Measurements from ENCODE around the gene MORN4. TPM values are rescaled to one million over a fixed set of nuclear protein-coding genes. Genes with fewer than 3 reads are reported as not detected.
"Not testable (repeated sequence)": the region's sequence is repeated elsewhere in the genome, so short reads cannot be mapped to it uniquely, and the experiment has no call there.

MORN4 gene
- total RNA-seq, 3 donors from 2014 or later (not counting 1 experiment from before 2014, with no cell fraction given), result 0.14 to 2.0 (median 1.6) TPM

DNA sequence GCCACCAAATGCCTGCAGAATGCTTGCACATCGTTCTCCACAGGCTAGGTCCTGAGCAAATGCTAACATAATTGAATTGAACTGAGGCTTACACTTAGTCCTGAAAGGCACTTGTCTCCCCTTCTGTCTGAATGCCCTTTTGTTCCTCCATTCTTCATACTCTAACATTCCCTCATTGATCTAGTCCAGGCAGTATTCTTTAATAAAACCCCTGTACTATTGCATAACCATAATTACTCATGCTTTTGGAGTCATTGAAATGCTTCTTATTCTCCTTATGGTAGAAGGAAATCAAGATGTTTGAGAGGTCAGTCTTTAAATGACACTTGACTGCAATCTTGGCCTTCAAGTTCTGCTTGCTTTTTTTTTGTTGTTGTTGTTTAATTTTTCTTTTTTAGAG, 14.3 kb upstream of the MORN4 start:
- H3K9me3 ChIP-seq (ENCODE audit: control insufficient read depth, insufficient read depth, low read length), result no peaks in the 10 kb centered on the region
- TF ChIP-seq, protein P1, sequence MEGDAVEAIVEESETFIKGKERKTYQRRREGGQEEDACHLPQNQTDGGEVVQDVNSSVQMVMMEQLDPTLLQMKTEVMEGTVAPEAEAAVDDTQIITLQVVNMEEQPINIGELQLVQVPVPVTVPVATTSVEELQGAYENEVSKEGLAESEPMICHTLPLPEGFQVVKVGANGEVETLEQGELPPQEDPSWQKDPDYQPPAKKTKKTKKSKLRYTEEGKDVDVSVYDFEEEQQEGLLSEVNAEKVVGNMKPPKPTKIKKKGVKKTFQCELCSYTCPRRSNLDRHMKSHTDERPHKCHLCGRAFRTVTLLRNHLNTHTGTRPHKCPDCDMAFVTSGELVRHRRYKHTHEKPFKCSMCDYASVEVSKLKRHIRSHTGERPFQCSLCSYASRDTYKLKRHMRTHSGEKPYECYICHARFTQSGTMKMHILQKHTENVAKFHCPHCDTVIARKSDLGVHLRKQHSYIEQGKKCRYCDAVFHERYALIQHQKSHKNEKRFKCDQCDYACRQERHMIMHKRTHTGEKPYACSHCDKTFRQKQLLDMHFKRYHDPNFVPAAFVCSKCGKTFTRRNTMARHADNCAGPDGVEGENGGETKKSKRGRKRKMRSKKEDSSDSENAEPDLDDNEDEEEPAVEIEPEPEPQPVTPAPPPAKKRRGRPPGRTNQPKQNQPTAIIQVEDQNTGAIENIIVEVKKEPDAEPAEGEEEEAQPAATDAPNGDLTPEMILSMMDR (IDR thresholded peaks at IDR 0.05), result no peak
- H3K36me3 ChIP-seq (ENCODE audit: control insufficient read depth, insufficient read depth, low read length), result peaks cover 28% of the 10 kb centered on the region
- 100% methylated on average over 1 of the region's 1 CpG for WGBS (ENCODE audit: insufficient coverage)
- no peak for ATAC-seq
- H3K36me3 Mint-ChIP-seq, result no peaks in the 10 kb centered on the region
- DNase-seq, result no peak
- H3K4me3 Mint-ChIP-seq, result no peak overlapping the region
- no peaks in the 10 kb centered on the region for H3K27me3 ChIP-seq (ENCODE audit: control insufficient read depth, insufficient read depth, low read length)
- H3K27ac Mint-ChIP-seq, result peak overlapping the region; percentile 93 to 94
- no peaks in the 10 kb centered on the region for H3K27me3 Mint-ChIP-seq (ENCODE audit: low read depth in 2 of 2)
- no peaks in the 10 kb centered on the region for H3K9me3 Mint-ChIP-seq
- no peak overlapping the region for H3K4me3 ChIP-seq (ENCODE audit: low read length)
- intact Hi-C loops (cut with micrococcal nuclease), result loop anchor here (10.0 kb wide), 2 partner anchors 233 to 353 kb away; partner anchors contain the start of gene ARHGAP19
- no peak overlapping the region for H3K27ac ChIP-seq (ENCODE audit: low read length)
- peaks cover 30 to 33% of the 10 kb centered on the region in 2 donors for H3K4me1 Mint-ChIP-seq
- H3K4me1 ChIP-seq (ENCODE audit: control insufficient read depth, insufficient read depth, low read length), result peaks cover 24% of the 10 kb centered on the region

DNA sequence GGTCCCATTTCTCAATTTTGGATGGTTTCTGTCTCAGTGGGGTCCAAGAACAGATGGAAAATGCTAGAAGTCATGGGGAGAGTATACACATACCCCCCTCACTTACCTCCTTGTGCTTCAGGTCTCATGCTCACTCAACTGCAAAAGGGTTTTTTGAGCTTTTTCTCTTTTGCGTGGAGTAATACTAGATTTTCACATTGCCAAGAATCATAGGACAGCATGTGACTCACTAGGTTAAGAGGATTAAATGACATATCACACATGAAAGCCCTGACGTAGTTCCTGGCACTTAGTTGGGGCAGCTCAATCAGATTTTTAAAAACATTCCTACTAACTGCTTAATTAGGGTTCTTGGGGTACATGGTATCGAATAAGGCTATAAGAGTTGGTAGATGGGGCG, 11.6 kb upstream of the MORN4 start:
- H3K4me1 Mint-ChIP-seq, result peaks cover 48 to 55% of the 10 kb centered on the region in 2 donors
- Histone ChIP-seq H3K27ac (ENCODE audit: low read length) (no peak overlapping the region), H3K4me1 (ENCODE audit: control insufficient read depth, insufficient read depth, low read length) (peaks cover 40% of the 10 kb centered on the region), H3K9me3 (ENCODE audit: control insufficient read depth, insufficient read depth, low read length) (no peaks in the 10 kb centered on the region), H3K27me3 (ENCODE audit: control insufficient read depth, insufficient read depth, low read length) (no peaks in the 10 kb centered on the region), H3K4me3 (ENCODE audit: low read length) (no peak overlapping the region), H3K36me3 (ENCODE audit: control insufficient read depth, insufficient read depth, low read length) (peaks cover 9% of the 10 kb centered on the region)
- TF ChIP-seq, protein P1 (IDR thresholded peaks at IDR 0.05), result no peak
- H3K4me3 Mint-ChIP-seq, result no peak overlapping the region
- WGBS (ENCODE audit: insufficient coverage), result 100% methylated on average over 3 of the region's 4 CpGs
- intact Hi-C loops (cut with micrococcal nuclease), result loop anchor here (5.0 to 10.0 kb wide), 3 partner anchors 148 to 350 kb away; partner anchors contain the start of genes ARHGAP19, MMS19 and UBTD1
- no peak overlapping the region for H3K27ac Mint-ChIP-seq
- DNase-seq, result no peak
- ATAC-seq, result no peak
- no peaks in the 10 kb centered on the region for H3K27me3 Mint-ChIP-seq (ENCODE audit: low read depth in 2 of 2)
- H3K9me3 Mint-ChIP-seq, result no peaks in the 10 kb centered on the region
- H3K36me3 Mint-ChIP-seq, result no peaks in the 10 kb centered on the region

DNA sequence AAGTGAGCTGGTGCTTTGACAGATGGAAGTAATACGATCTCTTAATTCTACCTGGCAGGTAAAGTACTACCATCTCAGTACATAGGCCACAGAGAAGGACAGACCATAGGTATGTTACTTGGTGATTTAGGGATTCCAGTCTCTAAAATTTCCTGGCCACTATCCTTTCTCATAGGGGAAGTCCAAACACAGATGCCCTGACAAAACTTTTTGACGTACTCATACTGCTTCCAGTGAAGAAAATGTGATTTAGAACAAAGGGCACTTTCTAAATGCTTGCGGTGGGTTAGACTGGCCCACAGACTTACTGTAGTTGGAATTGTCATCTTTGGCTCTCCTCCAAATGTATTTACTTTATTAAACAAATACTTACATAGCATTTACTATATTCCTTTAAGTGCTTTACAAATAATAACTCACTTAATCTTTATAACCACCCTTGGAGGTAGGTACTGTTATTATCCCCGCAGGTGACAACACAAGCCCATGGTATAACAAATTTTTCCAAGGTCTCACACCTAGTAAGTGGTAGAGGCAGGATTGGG, 10.2 kb upstream of the MORN4 start:
- peaks cover 9% of the 10 kb centered on the region for H3K36me3 ChIP-seq (ENCODE audit: control insufficient read depth, insufficient read depth, low read length)
- Mint-ChIP-seq H3K9me3 (no peaks in the 10 kb centered on the region), H3K4me3 (peak overlapping the region; percentile 61), H3K4me1 (peaks cover 38 to 47% of the 10 kb centered on the region in 2 donors), H3K36me3 (no peaks in the 10 kb centered on the region), H3K27ac (peak overlapping the region; percentile 63 to 90), H3K27me3 (ENCODE audit: low read depth in 2 of 2) (peaks cover 0 to 1% of the 10 kb centered on the region in 2 donors)
- no peaks in the 10 kb centered on the region for H3K9me3 ChIP-seq (ENCODE audit: control insufficient read depth, insufficient read depth, low read length)
- peaks cover 29% of the 10 kb centered on the region for H3K4me1 ChIP-seq (ENCODE audit: control insufficient read depth, insufficient read depth, low read length)
- WGBS (ENCODE audit: insufficient coverage), result 100% methylated on average over 2 of the region's 4 CpGs
- DNase-seq (no peak), ATAC-seq (no peak)
- no peak overlapping the region for H3K4me3 ChIP-seq (ENCODE audit: low read length)
- TF ChIP-seq, protein P1 (IDR thresholded peaks at IDR 0.05), result no peak
- no peaks in the 10 kb centered on the region for H3K27me3 ChIP-seq (ENCODE audit: control insufficient read depth, insufficient read depth, low read length)
- H3K27ac ChIP-seq (ENCODE audit: low read length), result no peak overlapping the region
- intact Hi-C loops (cut with micrococcal nuclease), result loop anchor here (5.0 to 10.0 kb wide), 3 partner anchors 146 to 349 kb away; partner anchors contain the start of genes ARHGAP19, MMS19 and UBTD1

DNA sequence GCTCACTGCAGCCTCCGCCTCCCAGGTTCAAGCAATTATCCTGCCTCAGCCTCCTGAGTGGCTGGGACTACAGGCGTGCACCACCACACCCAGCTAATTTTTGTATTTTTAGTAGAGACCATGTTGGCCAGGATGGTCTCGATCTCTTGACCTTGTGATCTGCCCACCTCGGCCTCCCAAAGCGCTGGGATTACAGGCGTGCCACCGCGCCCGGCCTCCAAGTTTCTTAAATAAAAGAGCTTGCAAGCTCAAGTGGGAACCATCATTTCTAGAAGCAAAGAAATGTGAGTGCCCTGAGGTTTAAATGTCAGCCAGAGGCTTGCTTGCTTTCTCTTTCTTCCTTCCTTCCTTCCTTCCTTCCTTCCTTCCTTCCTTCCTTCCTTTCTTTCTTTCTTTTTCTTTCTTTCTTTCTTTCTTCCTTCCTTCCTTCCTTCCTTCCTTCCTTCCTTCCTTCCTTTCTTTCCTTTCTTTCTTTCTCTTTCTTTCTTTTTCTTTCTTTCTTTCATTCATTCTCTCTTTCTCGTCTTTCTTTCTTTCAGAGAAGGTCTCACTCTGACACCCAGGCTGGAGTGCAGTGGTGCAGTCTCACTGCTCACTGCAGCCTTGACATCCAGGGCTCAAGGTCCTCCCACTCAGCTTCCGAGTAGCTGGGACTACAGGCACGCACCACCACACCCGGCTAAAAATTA, 9.3 kb upstream of the MORN4 start:
- H3K27me3 Mint-ChIP-seq (ENCODE audit: low read depth in 2 of 2); H3K27me3 ChIP-seq (ENCODE audit: control insufficient read depth, insufficient read depth, low read length); H3K4me3 ChIP-seq (ENCODE audit: low read length); H3K27ac ChIP-seq (ENCODE audit: low read length); H3K36me3 Mint-ChIP-seq; H3K9me3 ChIP-seq (ENCODE audit: control insufficient read depth, insufficient read depth, low read length); DNase-seq; H3K36me3 ChIP-seq (ENCODE audit: control insufficient read depth, insufficient read depth, low read length); H3K9me3 Mint-ChIP-seq; ATAC-seq: not testable (repeated sequence)
- intact Hi-C loops (cut with micrococcal nuclease), result loop anchor here (5.0 to 10.0 kb wide), 3 partner anchors 145 to 348 kb away; partner anchors contain the start of genes ARHGAP19, MMS19 and UBTD1
- H3K4me3 Mint-ChIP-seq, result peak overlapping the region; percentile 99
- peaks cover 32 to 42% of the 10 kb centered on the region in 2 donors for H3K4me1 Mint-ChIP-seq
- 95% methylated on average over 13 of the region's 13 CpGs for WGBS (ENCODE audit: insufficient coverage)
- H3K27ac Mint-ChIP-seq, result peak overlapping the region; percentile 63 to 90
- peaks cover 21% of the 10 kb centered on the region for H3K4me1 ChIP-seq (ENCODE audit: control insufficient read depth, insufficient read depth, low read length)
